AG04450 (cell line): ENCODE data around the gene STT3A. TPM values are rescaled to one million over a fixed set of nuclear protein-coding genes. Genes with fewer than 3 reads are reported as not detected.
A peak's percentile ranks its signal among the peaks of the same experiment; 100 is the strongest.

Experiments
- CTCF ChIA-PET: fragments of 300-600, 350-600 bp; formaldehyde crosslinking; extraction: SDS; loops from one replicate; lab custom pipeline; 2022; ENCODE audit warnings: antibody characterized with exemption, inconsistent platforms; lab: Charles Lee
- POLR2A ChIA-PET: fragments of 350-600 bp; formaldehyde crosslinking; extraction: SDS; loops from one replicate; lab custom pipeline; 2021; ENCODE audit warnings: antibody characterized with exemption, inconsistent platforms; lab: Yijun Ruan, JAX
- DNase-seq: peaks from one replicate; pipeline ENCODE4 v3.0.0-alpha.2; 2011; ENCODE audit warnings: low read depth, low spot score
- H3K27ac ChIP-seq: one replicate; pipeline ENCODE4 v1.5.1; 2012; ENCODE audit warnings: low read depth, low read length, control low read depth
- H3K27me3 ChIP-seq: one replicate; pipeline ENCODE4 v1.6.0; 2012; ENCODE audit warnings: low read length; ENCODE audit not compliant: control insufficient read depth, insufficient read depth
- H3K4me3 ChIP-seq: 2 replicates; pipeline ENCODE4 v1.5.1; 2011; ENCODE audit warnings: mild to moderate bottlenecking, low read depth, low read length, control low read depth
- H3K9me3 ChIP-seq: 2 replicates; pipeline ENCODE4 v1.5.1; 2012; ENCODE audit warnings: low read length; ENCODE audit not compliant: control insufficient read depth, insufficient read depth
- polyA plus RNA-seq: library from polyadenylated mRNA; depleted of rRNA; stranded (reverse); fragments of >200 nt; gene quantifications from 2 replicates; pipeline ENCODE4 v1.2.3, GENCODE V29; 2011
- TF ChIP-seq, protein P1 (sequence below): IDR thresholded peaks from 2 replicates; pipeline ENCODE4 v1.5.1; 2011; ENCODE audit warnings: low read depth, low read length, control low read depth, inconsistent platforms

Gene STT3A
- polyA plus RNA-seq, 1 experiment, result 401 TPM

DNA sequence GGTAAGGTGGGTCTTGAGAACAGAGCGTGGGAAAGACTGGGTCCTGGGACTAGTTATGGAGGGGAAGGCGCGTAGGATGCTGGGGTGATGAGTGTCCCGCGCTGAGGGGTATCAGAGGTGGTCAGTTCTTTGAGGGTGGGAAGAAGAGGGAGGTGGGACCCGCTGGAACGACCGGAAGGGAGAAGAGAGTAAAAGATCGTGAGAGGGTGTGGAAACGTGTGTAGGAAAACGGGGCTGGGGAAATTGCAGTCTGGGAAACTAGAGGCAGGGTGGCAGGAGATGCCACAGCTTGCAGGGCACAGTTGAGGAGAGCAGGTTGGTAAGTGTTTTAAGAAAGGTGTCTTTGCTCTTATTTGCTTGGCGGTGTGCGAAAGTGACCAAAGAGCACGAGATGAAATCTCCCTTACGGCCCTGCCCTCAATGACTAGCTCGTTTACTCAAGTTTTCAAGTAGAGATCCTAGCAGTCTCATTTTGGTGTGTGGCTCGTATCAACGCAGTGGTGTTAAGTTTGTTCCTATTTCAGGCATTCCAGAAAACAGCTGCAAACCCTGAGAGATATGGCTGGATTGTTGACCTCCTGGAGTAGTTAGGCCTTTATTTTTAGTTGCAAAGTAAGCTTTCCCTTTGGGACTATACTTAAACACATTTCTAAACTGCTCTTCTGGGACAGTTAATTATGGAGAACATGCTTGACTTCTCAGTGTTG lies 615 bp downstream of the STT3A start:
- ChIA-PET POLR2A (interaction anchor here (0.6 to 2.6 kb wide), 5 partner anchors 10 to 33 kb away, joined by 3 to 14 read pairs (median 4); partner anchors contain the start of gene EI24), CTCF (interaction anchor here (0.9 kb wide), 1 partner anchor 33 kb away, joined by 3 read pairs; no protein-coding TSS in a partner anchor)
- Histone ChIP-seq H3K27ac (peak overlapping the region; percentile 76), H3K4me3 (peak overlapping the region; percentile 98), H3K9me3 (no peaks in the 10 kb centered on the region; the same call in 1 of the 2 replicates), H3K27me3 (no peaks in the 10 kb centered on the region)
- TF ChIP-seq, protein P1, sequence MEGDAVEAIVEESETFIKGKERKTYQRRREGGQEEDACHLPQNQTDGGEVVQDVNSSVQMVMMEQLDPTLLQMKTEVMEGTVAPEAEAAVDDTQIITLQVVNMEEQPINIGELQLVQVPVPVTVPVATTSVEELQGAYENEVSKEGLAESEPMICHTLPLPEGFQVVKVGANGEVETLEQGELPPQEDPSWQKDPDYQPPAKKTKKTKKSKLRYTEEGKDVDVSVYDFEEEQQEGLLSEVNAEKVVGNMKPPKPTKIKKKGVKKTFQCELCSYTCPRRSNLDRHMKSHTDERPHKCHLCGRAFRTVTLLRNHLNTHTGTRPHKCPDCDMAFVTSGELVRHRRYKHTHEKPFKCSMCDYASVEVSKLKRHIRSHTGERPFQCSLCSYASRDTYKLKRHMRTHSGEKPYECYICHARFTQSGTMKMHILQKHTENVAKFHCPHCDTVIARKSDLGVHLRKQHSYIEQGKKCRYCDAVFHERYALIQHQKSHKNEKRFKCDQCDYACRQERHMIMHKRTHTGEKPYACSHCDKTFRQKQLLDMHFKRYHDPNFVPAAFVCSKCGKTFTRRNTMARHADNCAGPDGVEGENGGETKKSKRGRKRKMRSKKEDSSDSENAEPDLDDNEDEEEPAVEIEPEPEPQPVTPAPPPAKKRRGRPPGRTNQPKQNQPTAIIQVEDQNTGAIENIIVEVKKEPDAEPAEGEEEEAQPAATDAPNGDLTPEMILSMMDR, result no peak
- DNase-seq, result no peak

DNA sequence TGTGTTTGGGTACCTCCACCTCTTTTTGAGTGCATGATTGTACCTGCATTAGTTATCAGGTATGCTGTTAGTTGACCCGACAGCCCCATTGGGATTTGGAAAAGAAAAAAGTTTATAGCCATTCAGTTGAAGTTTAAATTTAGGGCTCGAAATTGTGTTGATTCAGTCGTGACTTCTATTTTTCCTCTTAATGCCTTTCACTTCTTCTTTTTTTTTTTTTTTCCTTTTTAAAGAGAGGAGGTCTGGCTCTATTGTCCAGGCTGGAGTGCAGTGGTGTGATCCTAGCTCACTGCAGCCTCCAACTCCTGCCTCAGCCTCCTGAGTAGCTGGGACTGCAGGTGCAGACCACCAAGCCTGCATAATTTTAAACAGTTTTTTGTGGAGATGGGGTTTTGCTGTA lies 2.3 kb downstream of the STT3A start:
- CTCF ChIA-PET, result interaction anchor here (0.6 kb wide), 1 partner anchor 89 kb away, joined by 4 read pairs; no protein-coding TSS in a partner anchor

DNA sequence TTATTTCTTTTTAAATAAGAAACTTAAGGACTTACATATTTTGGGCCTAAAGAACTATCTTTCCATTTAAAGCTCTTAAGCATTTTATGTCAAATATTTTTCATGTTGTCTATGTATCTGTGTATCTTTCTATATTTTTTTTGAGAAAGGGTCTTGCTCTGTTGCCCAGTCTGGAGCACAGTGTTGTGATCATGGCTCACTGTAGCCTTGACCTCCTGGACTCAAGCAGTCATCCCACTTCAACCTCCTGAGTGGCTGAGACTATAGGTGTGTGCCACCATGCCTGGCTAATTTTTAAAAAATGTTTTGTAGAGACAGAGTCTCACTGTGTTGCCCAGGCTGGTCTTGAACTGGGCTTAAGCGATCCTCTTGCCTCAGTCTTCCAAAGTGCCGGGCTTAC lies 8.0 kb downstream of the STT3A start:
- ChIA-PET CTCF (no interaction called here), POLR2A (no interaction called here)
- TF ChIP-seq, protein P1, result no peak

More for the DNA sequence above, 2.3 kb downstream of the STT3A start:
- no peak overlapping the region for H3K4me3 ChIP-seq
- POLR2A ChIA-PET, result no interaction called here
- TF ChIP-seq, protein P1, result no peak
- no peak for DNase-seq
- H3K27ac ChIP-seq, result no peak overlapping the region
- no peaks in the 10 kb centered on the region for H3K27me3 ChIP-seq
- no peaks in the 10 kb centered on the region; the same call in 1 of the 2 replicates for H3K9me3 ChIP-seq

DNA sequence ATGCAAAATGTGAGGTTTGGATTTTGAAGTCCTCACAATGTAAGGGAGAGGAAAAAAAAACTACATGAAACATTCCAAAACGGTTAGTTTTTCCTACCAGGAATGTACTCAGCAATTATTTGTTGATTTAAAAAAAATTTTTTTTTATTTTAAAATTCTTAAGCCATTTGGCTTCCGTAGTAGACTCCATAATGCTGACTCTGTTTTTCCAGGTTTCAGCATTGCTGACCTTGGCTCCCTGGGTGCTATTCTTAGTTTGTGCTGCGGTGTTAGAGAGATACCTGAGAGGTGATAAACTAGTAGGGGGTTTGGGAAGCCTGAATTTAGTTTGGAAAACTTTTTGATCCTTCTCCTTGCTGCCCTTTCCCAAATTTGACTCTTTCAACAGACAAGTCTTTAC lies 10.6 kb downstream of the STT3A start:
- DNase-seq, result no peak
- CTCF ChIA-PET, result interaction anchor here (1.2 to 1.8 kb wide), 2 partner anchors 24 to 727 kb away, joined by 3 read pairs; no protein-coding TSS in a partner anchor
- TF ChIP-seq, protein P1, result no peak
- no peaks in the 10 kb centered on the region for H3K27me3 ChIP-seq
- H3K27ac ChIP-seq, result no peak overlapping the region
- no peaks in the 10 kb centered on the region for H3K9me3 ChIP-seq
- no peak overlapping the region for H3K4me3 ChIP-seq
- POLR2A ChIA-PET, result no interaction called here

More for the DNA sequence above, 8.0 kb downstream of the STT3A start:
- DNase-seq, result no peak
- Histone ChIP-seq H3K27me3 (no peaks in the 10 kb centered on the region), H3K9me3 (no peaks in the 10 kb centered on the region), H3K27ac (no peak overlapping the region), H3K4me3 (no peak overlapping the region)

DNA sequence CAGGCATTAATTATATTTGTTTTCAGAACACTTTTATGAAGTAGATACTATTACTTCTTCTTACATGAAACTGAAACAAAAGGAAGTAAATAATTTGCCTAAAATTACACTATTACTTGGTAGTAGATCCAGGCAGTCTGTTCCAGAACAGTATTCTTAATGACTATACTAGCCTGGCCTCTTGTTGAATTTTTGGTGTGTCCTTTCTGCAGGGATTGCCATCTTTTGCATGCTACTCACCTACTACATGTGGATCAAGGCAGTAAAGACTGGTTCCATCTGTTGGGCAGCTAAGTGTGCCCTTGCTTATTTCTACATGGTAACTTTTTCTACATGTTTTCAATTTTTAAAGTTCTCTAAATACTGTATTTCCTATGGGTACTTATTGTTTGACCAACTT lies 12.8 kb downstream of the STT3A start:
- ChIA-PET POLR2A (interaction anchor here (1.4 kb wide), 1 partner anchor 12 kb away, joined by 3 read pairs; the partner anchor contains the start of gene STT3A), CTCF (no interaction called here)
- Histone ChIP-seq H3K9me3 (no peaks in the 10 kb centered on the region), H3K4me3 (no peak overlapping the region), H3K27me3 (no peaks in the 10 kb centered on the region), H3K27ac (no peak overlapping the region)
- no peak for DNase-seq
- TF ChIP-seq, protein P1, result no peak
